HG03159 (cell line): ENCODE data around the gene ACBD6.

ENCODE experiments used
- ATAC-seq: cut with Tn5 transposase; IDR thresholded peaks from one replicate; pipeline ENCODE4 v1.9.1; 2021; ENCODE audit warnings: mild to moderate bottlenecking, moderate library complexity; ENCODE audit not compliant: unreplicated experiment

The ACBD6 gene

DNA sequence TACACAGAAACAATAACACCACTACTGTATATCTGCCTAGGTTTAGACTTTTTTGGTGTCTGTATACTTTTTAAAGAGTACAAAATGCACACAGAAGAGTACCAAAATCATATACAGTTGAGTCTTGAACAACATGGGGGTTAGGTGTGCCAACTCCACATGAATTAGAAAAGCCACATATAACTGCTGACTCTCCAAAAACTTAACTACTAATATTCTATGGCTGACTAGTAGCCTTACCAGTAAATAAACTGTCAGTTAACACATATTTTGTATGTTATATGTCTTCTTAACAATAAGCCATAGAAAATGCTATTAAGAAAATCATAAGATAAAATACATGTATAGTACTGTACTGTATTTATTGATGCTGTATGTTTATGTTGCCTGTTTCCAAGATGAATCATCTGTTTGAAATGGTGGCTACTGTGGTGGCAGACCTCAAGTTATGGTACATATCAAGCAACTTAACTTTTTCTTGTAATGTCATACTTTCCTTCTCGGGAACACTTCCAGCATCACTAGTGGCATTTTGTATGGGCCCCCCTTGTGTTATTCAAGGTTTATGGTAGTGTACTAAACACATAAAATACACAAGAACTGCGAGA is 201.1 kb downstream of the ACBD6 start:
- no peak for ATAC-seq

DNA sequence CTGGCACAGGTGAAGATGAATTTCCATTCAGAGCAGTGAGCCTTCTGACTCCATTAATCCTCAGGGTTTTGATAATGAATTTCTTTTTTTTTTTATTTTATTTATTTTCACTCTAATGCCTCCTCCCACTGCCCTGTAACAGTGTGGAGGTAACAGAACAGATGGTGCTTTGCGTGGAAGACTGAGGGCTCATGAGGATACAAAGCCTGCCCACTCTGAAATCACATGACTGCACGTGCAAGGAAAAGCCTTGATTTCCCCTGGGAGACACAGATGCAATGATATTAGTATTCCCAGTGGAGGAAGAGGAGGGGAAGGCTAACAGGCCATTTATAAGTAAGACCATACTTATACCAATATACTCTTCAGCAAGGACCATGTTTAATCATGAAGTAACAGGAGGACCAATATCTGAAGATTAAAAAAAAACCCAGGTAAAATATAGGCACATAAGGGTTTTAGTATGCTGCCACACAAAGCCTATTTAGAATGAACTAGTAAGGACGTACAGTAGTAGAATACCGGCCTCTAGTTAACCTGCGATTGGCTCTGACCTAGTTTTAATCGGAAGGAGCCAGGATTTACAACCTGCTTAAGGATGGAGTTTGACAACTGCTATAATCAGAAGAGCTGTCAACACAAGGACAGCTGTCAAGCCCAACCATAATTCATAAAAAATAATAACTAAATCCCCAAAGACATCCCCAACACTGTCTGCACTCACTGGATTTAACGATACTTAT is 202.7 kb downstream of the ACBD6 start:
- no peak for ATAC-seq

DNA sequence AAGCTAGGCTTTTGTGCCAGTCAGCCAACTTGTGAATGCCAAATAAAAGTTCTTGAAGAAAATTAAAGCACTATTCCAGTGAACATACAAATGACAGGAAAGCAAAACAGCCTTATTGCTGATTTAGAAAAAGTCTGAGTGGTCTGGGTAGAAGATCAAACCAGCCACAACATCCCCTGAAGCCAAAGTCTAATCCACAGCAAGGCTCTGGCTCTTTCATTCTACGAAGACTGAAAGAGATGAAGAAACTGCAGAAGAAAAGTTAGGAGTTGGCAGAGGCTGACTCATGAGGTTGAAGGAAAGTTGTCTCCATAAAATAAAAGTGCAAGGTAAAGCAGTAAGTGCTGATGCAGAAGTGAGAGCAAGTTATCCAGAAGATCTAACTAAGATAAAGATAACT is 206.4 kb downstream of the ACBD6 start:
- ATAC-seq = no peak

DNA sequence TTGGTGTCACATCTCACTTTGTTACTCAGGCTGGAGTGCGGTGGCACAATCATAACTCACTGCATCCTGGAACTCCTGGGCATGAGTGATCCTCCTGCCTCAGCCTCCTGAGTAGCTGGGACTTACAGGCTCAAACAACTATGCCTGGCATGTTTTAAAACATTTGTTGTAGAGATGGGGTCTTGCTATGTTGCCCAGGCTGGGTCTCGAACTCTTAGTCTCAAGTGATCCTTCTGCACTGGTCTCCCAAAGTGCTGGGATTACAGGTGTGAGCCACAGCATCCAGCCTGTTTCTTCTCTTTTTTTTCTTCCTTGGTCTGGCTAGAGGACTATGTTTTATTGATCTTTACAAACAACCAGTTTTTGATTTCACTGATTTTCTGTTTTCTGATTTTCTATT is 207.7 kb downstream of the ACBD6 start:
- no peak for ATAC-seq

DNA sequence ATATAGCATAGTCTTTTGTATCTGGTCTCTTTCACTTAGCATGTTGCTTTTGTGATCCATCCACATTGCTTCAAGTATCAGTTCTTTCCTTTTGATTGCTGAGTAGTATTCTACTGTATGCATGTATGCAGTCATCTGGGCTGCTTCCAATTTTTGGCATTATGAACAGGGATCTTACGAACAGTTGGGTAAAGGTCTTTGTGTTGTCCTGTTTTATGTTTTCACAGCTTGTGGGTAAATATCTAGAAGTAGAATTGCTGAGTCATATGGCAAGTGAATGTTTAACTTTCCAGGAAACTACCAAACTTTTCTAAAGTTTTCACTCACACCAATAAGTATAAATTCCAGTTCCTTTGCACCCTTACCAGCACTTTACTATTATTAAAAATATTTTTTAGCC is 211.4 kb downstream of the ACBD6 start:
- ATAC-seq = no peak

DNA sequence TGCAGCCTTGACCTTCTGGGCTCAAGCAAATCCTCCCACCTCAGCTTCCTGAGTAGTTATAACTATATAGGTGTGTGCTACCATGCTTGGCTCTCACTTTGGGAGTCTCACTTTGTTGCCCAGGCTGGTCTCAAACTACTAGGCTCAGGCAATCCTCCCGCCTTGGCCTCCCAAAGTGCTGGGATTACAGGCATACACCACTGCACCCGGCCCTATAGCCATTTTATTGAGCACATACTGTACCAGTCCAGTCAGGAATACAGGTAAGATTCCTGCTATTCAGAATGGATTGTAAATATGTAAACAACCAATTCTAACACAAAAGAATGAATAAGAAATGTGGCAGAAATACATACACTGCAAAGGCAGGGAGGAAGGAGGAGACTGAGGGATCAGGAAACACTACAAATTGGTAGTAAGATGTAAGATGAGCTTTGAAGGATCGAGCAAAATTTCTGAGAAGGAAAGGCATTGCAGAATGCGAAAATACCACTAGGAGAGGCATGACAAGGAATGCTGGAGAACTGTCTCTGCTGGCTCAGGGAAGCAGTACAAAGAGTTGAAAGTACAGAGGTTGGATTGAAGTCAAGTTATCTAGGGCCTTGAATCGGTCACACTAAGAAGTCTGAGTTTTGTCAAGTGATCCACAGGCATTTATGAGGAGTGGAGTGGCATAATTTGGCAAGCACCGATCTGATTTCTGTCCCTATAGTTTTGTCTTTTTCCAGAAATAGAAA is 211.9 kb downstream of the ACBD6 start:
- no peak for ATAC-seq

DNA sequence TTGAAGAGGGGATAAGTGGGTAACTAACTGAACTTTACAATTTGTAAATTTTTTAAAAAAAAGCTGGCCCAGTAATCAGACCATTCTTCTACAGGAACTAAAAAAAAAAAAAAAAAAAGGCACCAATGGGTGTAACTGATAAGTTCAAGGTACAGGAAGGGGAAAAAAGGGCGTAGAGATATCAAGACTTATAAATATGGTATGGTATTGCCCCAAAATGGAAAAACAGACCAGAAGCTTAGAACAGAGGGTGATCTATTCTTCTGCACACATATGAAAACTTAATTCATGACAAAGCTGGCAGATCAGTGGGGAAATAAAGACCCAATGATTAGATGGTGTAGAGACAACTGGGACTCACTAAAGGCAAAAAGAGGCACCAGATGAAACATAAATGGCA is 213.4 kb downstream of the ACBD6 start:
- ATAC-seq = no peak

DNA sequence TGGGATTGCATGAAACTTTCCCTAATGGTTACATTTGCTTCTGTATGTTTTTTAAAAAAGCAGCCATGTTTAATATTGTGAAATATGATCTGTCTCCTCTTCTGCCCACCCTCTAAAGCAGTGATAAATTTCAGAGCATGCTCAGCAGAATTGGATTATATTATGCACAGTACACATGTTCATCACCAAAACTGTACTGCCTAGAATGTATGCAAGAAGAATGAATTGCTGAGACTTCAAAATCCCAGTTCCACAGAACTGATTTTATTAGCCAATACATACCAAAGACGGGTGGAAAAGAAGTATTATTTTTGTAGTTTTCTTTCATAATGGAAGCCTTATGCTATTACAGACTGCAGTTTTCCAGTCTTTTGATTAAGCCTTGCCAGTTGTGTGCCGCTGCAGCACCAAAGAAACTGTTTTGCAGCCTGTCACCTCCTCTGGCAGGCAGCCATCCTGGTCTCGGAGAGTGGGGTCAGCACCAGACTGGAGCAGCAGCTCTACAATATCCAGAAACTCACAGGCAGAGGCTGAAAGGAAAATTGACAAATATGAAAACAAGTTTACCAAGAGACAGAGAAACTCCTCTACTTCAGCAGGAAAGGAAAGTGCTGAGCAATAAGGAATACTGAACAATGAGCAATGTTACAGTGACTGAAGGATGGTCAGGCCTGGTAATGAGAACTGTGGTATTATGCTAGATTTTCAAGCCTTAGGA is 214.2 kb downstream of the ACBD6 start:
- no peak for ATAC-seq

DNA sequence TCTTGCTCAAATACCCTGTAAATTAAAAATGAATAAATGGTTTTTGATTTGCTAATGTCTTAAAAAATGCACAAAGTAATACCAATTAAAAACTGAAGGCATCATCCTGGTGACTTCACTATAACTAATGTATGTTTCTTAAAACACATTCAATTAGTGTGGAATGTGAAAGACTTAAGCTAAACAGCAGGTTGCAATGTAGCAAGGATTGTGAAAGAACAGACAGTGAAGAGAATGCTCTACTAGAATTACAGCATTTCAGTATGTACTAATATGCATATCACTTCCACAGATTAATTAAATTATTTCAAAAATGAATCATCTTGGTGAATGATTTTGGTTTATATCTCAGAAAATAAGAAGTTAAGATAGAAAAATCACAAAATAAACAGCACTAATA is 216.0 kb downstream of the ACBD6 start:
- no peak for ATAC-seq

DNA sequence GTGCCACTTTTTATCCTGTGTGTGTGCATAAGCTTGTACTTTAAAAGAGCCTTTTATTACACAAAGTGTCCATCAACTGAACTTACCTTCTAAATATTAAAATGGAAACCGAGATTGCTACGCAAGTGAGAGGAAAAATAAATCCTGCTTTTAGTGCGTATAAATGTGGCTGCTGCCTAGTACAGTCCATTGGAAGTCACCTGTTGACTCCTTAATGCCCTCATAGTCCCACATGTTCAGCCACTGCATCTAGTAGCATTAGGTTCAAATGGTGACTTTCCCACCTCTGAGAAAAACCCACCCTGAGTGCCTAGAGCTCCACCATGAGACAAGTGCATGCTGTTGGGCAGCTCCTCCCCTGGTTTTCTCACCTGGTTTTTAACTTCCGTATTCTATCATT is 219.3 kb downstream of the ACBD6 start:
- no peak for ATAC-seq

DNA sequence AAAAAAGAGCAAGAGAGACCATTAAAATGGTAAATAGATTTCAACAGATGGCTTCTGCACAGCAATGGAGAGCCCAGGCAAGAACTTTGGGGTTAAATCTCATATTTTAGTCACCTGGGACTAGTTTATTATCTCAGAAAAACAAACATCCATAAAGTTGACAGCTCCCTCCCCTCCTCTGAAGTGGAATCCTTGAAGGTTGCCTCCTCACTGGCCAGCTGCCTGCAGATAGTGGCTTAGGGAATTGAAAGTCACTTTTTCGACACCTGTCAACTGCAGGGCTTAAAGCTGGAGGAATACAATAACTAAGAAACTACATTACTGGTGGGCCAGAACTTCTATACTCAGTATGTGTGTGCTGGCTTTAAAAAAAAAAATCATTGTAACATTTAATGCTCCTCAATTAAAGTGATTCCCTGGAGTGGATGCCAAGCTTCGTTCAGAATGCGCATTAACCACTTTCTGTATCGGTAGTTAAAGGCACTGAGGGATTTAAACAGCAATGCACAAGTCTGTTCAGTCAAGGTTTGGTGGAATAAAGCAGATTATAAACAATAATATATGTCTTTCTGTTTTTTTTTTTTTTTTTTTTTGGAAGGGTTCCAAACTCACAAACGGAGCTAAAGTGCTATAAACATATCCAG is 219.9 kb downstream of the ACBD6 start:
- no peak for ATAC-seq

DNA sequence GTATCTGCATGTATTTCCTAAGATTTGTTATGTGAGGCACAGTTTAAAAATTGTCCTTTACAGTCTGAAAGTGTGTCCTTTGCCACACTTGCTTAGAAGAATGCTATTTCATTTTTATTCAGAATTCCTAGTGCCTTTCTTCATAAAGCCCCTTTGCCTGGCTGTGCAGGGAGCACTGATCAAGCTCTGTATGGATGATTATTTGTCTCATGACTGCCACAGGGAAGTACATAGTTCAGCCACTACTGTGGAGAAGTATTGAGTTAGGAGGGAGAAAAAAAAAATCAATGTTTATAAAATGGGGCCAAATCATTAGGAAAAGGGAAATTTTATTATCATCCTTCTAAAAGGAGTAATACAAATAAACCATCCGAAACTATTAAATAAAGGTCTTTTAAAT is 220.9 kb downstream of the ACBD6 start:
- ATAC-seq = no peak

DNA sequence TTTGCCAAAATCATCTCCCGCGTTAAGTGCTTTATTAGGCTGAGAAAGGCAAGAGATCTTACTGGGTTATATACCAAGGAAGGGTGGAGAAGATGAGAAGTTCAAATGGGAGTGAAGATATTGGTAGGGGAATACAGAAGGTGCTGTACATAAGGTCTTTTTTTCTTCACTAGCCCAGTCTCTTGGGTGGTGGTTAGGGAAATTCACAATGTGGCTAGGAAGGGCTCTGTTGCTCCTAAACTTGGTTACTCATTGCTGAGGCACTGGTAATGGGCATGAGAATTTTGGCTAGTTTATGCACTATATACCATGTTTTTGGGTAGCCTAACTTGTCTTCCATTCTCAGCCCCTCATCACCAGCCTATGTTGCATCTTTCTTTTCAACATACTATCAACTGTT is 221.8 kb downstream of the ACBD6 start:
- ATAC-seq = no peak

DNA sequence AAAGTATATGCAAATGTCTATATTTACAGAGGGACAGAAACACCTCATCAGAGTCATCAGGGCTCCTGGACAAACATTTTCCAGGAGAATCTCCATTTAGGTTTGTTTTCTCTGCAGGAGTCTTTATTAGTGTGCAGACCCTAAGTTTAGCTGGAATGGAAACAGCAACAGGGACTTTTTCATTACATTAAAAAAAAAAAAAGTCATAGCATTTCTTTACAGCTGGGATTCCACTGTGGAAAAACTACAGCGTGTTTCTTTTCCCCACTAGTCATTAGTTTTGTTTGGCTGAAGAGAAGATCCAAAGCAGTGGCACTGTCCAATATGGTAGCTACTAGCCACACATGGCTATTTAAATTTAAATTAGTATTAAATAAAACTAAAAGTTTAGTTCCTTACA is 222.7 kb downstream of the ACBD6 start:
- ATAC-seq = no peak

DNA sequence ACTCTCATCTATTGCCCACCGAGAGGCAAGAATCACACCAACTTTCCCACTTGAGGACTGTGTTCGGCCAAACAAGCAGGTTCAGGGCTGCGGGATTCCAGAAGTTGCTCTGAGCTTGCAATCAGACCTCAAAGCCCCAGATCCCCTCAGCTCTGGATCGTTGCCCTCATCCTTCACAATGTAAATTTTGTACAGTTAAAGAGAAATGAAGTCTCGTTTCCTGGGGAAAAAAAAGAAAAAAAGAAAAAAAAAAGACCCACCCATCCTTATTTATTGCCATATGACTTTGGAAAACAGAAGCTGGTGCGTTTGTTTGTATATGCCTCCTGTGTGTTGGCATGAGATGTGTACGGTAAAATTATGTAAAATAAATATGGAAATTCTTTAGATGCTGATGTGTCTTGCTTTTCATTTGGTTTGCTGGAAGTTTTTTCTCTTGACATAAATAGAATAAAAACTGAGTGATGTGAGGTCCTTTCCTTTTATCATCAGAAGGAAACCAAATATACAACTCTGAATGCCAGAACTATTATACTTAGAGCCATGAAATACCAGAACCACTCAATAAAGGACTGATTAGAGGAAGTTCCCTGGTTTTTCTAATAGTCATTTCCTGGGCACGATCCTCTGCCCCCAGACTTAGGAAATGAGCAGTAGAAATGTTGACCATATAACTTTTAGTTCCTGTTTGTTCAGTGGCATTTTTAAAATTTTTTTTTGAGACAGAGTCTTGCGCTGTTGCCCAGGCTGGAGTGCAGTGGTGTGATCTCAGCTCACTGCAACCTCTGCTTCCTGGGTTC is 223.6 kb downstream of the ACBD6 start:
- ATAC-seq = no peak

DNA sequence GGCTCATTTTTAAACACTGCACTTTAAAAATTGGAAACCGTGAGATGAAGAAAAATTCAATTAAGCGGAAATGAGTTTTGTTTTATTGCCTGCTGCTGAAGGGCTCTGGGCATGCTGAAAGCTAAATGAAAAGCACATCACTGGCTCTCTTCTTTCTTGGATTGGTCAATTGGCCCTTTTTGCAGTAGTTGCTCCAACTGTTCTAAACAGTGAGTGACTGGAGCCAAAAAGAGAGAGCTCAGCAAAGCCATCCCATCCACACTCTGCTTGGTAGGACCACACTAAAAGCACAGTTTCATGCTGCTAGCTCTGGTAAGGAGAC is 224.2 kb downstream of the ACBD6 start:
- ATAC-seq = no peak

DNA sequence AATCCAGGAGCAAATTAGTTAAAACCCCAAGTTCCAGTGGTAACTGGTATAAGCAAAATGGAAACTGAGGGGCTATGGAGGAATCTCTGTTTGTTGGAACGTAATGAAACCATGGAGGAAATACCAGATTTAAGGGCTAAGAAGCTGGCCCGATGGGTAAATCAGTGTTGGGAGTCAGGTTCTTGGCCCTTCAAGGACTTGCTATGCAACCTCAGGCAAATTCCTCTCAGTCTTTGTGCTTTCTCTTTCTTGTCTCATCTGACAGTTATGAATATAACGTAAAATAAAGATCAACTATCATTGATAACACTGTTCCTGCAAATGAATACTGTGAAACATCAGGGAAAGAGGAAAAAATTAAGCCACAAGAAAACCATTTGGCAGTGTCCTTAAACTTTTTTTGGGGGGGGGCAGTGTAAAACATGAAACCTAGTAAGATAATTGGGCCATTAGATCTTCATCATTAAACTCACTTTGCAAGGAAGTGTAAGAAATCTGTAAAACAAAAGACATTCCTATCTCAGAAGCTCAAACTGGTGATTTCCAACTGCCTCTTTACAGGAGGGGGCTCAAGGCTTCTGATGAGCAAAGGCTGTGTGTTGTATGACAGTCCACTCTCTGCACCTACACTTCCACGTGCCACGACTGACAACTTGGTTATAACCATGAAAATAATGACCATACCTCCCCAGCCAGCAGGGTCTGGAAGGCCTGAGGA is 224.7 kb downstream of the ACBD6 start:
- ATAC-seq = no peak

DNA sequence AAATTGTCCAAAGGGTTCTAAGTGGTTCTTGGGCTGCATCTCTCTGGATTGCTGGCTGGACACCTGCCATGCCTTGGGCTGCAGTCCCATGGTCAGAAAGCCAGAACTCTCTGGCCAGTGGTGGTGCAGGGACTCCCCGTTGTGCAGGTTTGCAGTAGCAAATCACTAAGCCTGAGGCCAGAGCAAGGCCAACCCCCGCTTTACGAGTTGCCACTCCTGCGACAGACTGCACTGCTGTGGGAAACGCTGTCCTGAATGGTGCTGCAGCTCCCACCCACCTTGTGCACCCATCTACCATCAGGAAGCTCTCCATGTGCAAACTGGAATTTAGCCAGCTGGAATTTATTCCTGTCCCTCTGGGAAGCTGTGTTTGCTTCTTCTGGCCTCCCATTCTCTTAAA is 226.7 kb downstream of the ACBD6 start:
- no peak for ATAC-seq

DNA sequence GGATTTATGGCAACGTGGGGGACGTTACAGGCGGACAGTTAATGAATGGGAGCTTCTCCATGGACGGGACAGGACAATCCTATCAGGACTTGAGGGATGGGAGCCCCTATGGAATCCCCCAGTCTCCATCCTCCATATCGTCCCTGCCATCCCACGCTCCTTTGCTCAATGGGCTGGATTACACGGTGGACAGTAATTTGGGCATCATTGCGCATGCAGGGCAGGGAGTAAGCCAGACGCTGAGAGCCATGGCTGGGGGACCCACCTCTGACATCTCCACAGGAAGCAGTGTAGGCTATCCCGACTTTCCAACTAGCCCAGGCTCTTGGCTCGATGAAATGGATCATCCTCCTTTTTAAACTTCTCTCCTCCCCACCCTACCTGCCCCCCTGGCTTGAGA is 228.2 kb downstream of the ACBD6 start:
- no peak for ATAC-seq

DNA sequence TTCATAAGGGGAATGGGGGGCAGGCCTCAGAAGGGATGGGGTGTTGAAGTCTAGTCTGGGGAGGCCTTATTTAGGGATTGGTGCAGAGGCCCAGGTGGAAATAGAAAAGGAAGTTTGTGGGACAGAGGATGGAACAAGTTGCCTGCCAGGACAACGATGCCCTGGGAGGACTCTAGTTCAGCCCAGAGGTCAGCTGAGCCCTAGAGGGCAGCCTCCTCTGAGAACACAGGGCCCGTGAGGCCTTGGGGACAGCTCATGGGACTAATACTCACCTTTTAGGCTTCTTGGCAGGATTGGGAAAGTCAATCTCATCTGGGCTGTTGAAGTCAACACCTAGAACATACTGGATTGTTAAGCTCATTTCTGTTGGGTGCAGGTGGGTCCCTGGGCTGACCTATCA is 229.3 kb downstream of the ACBD6 start:
- no peak for ATAC-seq
